ENCODE measurements around the gene SCGN.

- no peak for TF ChIP-seq POLR2A (IDR thresholded peaks at IDR 0.05)
- TF ChIP-seq CTCF (IDR thresholded peaks at IDR 0.05) = no peak
These were observed 48.7 kb downstream of the SCGN start for GRCh38 chr6:25700761-25701160.

Data from esophagus squamous epithelium (tissue), 4 donors.